Colonic mucosa (tissue), 4 donors: Measurements from ENCODE around the gene IL17B. TPM values are rescaled to one million over a fixed set of nuclear protein-coding genes. Genes with fewer than 3 reads are reported as not detected.

Experiments used
- DNase-seq: peaks from one replicate; pipeline ENCODE4 v3.0.0-alpha.2; 2020
- H3K27ac ChIP-seq: fragments of 200-600 bp; one replicate; pipeline ENCODE4 v1.8.0; 2021
- H3K27me3 ChIP-seq: fragments of 200-600 bp; one replicate; pipeline ENCODE4 v1.8.0; 2021
- H3K36me3 ChIP-seq: fragments of 200-600 bp; one replicate; pipeline ENCODE4 v1.8.0; 2021
- H3K4me1 ChIP-seq: fragments of 200-600 bp; one replicate; pipeline ENCODE4 v1.8.0; 2021; ENCODE audit warnings: mild to moderate bottlenecking
- H3K4me3 ChIP-seq: fragments of 200-600 bp; one replicate; pipeline ENCODE4 v1.8.0; 2021
- H3K9ac ChIP-seq, 2 donors: one replicate each; pipeline ENCODE4 v1.7.0; 2013; ENCODE audit warnings: control low read depth in 2 of 2, low read depth in 2 of 2, low read length in 2 of 2
- H3K9me3 ChIP-seq: fragments of 200-600 bp; one replicate; pipeline ENCODE4 v1.8.0; 2021
- CTCF ChIP-seq: fragments of 200-600 bp; IDR thresholded peaks from one replicate; pipeline ENCODE4 v1.8.0; 2022; ENCODE audit warnings: antibody characterized with exemption, mild to moderate bottlenecking
- intact Hi-C: fragments of 100-400 bp; cut with DNase I; formaldehyde crosslinking; loops from one replicate; pipeline ENCODE4 v1.14.1; 2022
- total RNA-seq, 2 donors: library from RNA; stranded (reverse); fragmentation: NEBNext Ultra II Directional in 1 of 2; extraction: Animal tissue kit (Norgen Biotek cat#: 25700) in 1 of 2; gene quantifications; one replicate each; pipeline ENCODE4 v1.2.1, GENCODE V29; 2021
- donor health status: healthy.
- donor health status: DM: no; HTN: no; CAD: no.
- donor health status: DM: no; HTN: no; CAD: no.

IL17B gene
- under 1 TPM in 1 of 2 donors, not detected in 1; 0.42 TPM for total RNA-seq

- no peaks in the 10 kb centered on the region for H3K9me3 ChIP-seq
- no peaks in the 10 kb centered on the region for H3K36me3 ChIP-seq
- no peaks in the 10 kb centered on the region for H3K4me1 ChIP-seq
- H3K27ac ChIP-seq, result peak within 1 kb of the TSS; percentile 27
- intact Hi-C loops, result no loop called here
- no peaks in the 10 kb centered on the region for H3K27me3 ChIP-seq
- DNase-seq, result no peak
- no peak within 1 kb of the TSS for H3K4me3 ChIP-seq
- no peak for TF ChIP-seq CTCF
- H3K9ac ChIP-seq, result peak within 1 kb of the TSS in 1 of 2 donors; percentile 14
These were observed at the start of gene IL17B for GRCh38 chr5:149379177-149379761. TSS of gene IL17B (minus strand) at chr5:149379292. CDS start at chr5:149379225, 67 bp downstream.

- Histone ChIP-seq H3K27ac (no peak overlapping the region), H3K36me3 (no peaks in the 10 kb centered on the region), H3K4me3 (no peak overlapping the region), H3K9me3 (no peaks in the 10 kb centered on the region), H3K9ac (peak overlapping the region in 1 of 2 donors; percentile 13), H3K27me3 (no peaks in the 10 kb centered on the region), H3K4me1 (peaks cover 4% of the 10 kb centered on the region)
- DNase-seq, result no peak
- no peak for TF ChIP-seq CTCF
- intact Hi-C loops, result no loop called here
These were observed 48.9 kb upstream of the IL17B start for GRCh38 chr5:149428032-149428431.

GRCh38 chr5:149427374-149427773 is 48.3 kb upstream of the IL17B start:
- H3K4me1 ChIP-seq, result peaks cover 4% of the 10 kb centered on the region
- no peak for DNase-seq
- H3K27ac ChIP-seq, result no peak overlapping the region
- H3K9ac ChIP-seq, result no peak overlapping the region
- no peaks in the 10 kb centered on the region for H3K9me3 ChIP-seq
- intact Hi-C loops, result no loop called here
- TF ChIP-seq CTCF, result no peak
- no peaks in the 10 kb centered on the region for H3K27me3 ChIP-seq
- no peak overlapping the region for H3K4me3 ChIP-seq
- no peaks in the 10 kb centered on the region for H3K36me3 ChIP-seq

GRCh38 chr5:149426931-149427330 is 47.8 kb upstream of the IL17B start:
- Histone ChIP-seq H3K36me3 (no peaks in the 10 kb centered on the region), H3K27ac (no peak overlapping the region), H3K4me1 (peaks cover 4% of the 10 kb centered on the region), H3K9me3 (no peaks in the 10 kb centered on the region), H3K4me3 (no peak overlapping the region), H3K27me3 (no peaks in the 10 kb centered on the region), H3K9ac (no peak overlapping the region)
- intact Hi-C loops, result no loop called here
- DNase-seq, result no peak
- no peak for TF ChIP-seq CTCF

- no peaks in the 10 kb centered on the region for H3K9me3 ChIP-seq
- H3K36me3 ChIP-seq, result no peaks in the 10 kb centered on the region
- H3K4me3 ChIP-seq, result no peak overlapping the region
- no peak for DNase-seq
- H3K9ac ChIP-seq, result no peak overlapping the region
- TF ChIP-seq CTCF, result no peak
- peaks cover 2% of the 10 kb centered on the region for H3K4me1 ChIP-seq
- intact Hi-C loops, result no loop called here
- H3K27me3 ChIP-seq, result no peaks in the 10 kb centered on the region
- H3K27ac ChIP-seq, result no peak overlapping the region
These were observed 46.6 kb upstream of the IL17B start for GRCh38 chr5:149425729-149426128.
